NCI-H146 treated with DMSO at 0.1 percent for 48 hours (cell line): ENCODE data around the gene PPP1R14C.
A peak's percentile ranks its signal among the peaks of the same experiment; 100 is the strongest.

Experiments
- DNase-seq: peaks from one replicate; lab custom pipeline; 2025; ENCODE audit not compliant: unreplicated experiment; lab: John Stamatoyannopoulos, UW

PPP1R14C gene

DNA sequence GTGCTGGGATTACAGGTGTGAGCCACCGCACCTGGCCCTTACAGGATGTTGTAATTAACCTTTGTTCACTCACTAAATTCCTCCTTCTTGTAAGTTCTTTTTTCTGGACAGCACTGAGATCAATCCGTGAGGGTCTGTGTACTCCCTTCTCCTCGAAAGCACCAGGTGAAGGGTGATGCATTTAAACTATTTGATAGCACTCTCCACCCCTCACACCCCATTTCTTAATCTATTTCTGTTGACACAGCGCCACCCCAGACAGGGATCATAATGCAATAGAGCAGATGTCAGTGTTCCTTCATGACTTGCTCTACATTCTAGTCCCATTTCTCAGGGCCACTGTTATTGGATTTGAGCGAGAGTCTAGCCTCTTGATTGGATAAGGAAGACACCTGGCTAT is 46.3 kb downstream of the PPP1R14C start:
- no peak for DNase-seq

GRCh38 chr6:150191809-150192208 is 49.0 kb downstream of the PPP1R14C start:
- no peak for DNase-seq

- no peak for DNase-seq
These were observed 51.4 kb downstream of the PPP1R14C start for GRCh38 chr6:150194195-150194594.

- DNase-seq = peak; percentile 36
These were observed 53.2 kb downstream of the PPP1R14C start for GRCh38 chr6:150195996-150196417.

DNA sequence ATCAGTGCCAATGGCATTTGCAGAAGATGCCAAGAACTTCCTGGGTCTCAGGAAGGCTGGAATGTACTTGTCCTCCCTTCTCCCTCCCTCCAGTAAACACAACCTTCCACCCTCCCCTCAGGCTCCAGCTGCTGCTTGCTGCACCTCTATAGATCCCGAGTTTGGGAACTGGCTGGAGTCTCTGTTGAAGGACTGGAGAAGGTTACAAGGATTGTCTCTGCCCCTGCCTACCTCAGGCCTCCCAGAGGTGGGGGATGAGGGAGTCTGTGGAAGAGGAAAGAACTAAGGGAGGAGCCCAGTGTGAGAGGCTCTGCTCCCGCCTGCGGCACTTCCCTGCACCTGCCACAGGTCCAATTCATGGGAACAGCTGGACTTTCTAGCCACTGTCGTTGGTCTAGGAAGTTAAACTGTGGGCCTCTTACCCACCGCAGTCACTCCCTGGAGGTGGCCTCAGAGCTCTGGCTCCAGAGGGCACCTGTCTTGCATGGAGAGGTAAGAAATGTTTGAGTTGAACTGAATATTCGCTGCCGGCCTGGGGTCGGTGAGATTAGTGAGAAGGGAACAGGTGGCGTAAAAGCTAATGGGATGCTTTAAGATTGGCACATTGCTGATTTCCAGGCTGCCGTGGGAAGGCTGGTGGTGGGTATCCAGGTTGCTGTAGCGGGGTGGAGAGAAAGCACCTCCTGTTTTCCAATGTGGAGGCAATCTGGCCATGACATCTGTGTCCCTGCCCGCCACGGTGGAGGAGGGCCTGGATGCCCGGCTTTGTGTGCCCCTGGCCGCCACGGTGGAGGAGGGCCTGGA is 54.3 kb downstream of the PPP1R14C start:
- peak; percentile 89 for DNase-seq

GRCh38 chr6:150198532-150198931 is 55.7 kb downstream of the PPP1R14C start:
- DNase-seq = no peak

- no peak for DNase-seq
These were observed 56.4 kb downstream of the PPP1R14C start for GRCh38 chr6:150199241-150199640.

DNA sequence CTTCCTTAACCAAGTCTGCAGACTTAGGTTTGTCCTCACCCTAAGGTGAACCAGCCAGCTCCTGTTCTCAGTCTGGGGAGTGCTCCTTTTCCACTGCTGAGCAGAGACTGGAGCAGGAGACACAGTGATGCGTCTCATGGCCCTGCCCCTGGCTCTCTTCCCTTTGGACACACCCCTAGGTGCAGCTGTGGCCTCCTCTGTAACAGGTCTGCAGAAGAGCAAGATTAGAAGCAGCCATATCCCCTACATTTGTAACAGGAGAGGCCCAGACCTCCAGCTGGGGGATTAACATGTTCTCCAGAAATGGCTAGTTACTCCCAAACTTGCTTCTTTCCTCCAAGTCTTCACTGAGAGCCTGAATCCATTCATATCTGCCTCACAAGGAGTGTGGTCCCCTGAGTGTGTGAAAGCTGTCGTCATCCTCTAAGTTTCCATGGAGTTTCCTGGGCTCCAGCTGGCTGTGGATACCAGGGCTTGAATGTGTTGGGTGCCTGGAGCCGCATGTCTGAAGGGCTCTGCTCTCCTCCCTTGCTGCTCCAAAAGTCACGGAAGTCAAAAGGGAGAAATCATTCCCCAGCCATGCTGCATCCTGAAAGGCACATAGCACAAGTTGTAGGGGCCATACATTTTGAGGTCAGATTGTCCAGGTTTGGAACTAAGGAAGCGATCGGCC is 57.7 kb downstream of the PPP1R14C start:
- DNase-seq = no peak

DNA sequence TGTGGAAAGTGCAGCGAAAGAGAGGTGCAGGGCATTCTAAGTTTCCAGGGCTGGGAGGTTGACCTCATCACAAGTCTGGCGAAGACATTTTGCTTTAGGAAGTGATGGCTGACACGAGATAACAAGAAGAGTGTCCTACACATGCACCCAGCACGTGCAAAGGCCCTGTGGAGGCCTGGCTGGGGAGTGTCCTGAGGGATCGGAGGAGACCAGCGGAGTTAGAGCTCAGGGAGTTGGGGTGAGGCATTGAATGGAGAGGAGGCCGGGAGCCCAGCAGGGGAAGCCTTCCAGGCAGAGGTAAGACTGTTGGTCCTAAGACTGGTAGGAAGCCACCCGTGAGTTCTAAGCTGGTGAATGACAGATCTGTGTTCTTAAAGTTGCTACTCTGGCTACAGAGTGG is 58.4 kb downstream of the PPP1R14C start:
- DNase-seq = no peak

DNA sequence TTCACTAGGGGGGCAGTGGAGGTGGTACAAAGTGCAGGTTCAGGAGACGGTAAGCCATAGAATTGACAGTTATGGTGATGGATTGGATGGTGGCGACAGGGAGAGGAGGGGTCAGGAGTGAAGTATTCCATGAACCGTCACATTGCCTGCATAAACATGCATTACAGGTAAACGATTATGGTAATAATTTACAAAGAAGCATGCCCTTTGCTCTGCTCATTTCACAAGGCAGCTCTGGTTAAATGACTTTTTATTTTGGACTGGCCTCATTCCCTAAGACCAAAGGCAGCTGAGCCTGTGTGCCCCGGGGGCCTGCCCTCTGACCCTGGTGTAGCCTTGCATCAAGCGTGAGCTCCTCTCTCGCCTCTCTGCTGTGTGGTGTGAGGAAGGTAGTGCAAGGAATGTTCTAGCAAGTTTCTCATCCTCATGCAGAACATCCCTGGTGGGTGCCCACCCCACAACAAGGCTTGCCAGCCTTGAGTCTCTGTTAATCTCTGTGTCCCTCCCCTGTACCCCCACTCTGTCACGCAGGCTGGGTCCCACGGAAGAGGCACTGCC is 59.0 kb downstream of the PPP1R14C start:
- no peak for DNase-seq

DNA sequence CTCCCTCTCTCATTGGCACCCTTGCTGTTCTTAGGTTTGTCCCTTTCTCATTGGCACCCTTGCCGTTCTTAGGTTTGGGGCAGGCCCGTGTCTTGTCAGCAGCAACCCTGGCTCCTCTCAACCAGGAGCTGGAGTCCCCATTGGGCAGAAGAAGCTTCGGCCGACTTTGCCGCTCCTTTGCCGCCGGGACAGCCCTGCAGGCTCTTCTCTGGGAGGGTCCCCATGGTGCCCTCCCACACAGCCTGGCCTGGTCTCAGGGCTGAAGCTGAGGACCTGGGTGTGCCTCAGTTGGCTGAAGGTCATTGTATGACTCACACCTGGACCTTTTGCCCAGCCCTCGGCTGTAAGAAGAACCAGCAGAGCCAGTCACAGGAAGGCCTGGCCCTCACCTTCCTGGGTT is 59.6 kb downstream of the PPP1R14C start:
- no peak for DNase-seq

- no peak for DNase-seq
These were observed 60.1 kb downstream of the PPP1R14C start for GRCh38 chr6:150202934-150203333.

- DNase-seq = no peak
These were observed 60.5 kb downstream of the PPP1R14C start for GRCh38 chr6:150203378-150203777.

DNA sequence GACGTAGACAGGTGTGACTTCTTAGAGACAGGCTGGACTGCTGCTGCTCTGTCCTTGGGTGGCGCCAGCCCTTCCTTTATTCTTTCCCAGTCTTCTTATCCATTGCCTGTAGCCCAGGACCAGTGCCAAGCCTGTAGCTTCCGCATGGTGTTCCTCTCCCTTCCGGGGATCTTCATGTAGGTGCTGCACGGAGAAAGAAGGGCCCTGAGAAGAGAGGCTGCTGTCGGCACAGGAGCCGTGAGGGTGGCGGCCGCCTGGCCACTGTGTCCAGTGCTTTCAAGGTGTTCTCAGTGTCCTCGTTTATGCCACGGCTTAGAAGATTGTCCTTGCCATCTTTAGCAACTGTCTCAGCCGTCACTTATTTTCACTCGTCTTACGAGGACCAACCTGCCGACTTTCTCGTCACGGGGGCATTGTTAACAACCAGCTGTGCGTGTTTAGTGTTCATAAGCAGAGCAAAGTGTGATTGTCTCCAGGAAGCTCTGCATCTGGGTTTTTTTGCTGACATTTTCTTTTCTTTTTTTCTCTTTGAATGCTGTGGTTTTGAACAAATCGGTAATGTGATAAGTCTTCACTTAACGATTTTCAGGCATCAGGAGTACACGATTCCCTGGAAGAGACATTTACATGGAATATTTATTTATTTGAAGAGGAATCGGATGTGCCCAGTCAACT is 61.2 kb downstream of the PPP1R14C start:
- no peak for DNase-seq

DNA sequence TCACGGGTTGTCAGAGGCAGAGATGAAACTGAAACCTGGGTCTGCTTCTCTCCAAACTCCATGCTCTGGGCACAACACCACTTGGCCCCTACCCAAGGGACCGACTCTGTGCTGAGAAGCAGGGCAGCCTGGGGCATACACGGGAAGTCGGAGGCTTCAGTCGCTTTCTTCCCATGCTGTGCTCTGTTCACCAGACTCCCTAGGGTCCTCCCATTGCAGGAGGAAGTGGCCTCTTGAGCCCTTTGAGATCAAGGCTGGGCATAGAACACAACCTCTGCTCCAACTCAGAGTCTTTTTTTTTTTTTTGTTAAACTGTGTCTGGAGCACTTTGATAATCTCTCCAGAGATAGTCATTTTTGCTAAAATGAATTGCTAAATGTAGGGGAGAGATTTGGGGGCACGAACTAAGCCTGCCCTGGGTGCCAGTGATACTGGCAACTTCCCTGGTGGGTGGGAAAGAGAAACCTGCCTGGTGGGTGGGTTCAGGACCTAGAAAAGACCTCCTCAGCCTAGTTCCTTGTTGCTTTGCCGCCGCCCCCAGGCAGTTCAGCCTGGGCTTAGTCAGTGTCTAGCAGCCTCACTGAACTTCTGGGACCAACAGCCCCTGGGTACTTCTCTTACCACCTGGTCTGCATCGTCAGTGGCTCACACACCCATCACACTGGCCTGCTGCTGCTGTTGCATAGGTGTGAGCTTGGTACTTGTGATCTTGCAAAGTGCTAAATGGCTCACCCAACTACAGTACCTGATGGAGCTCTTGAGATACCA is 62.0 kb downstream of the PPP1R14C start:
- no peak for DNase-seq

DNA sequence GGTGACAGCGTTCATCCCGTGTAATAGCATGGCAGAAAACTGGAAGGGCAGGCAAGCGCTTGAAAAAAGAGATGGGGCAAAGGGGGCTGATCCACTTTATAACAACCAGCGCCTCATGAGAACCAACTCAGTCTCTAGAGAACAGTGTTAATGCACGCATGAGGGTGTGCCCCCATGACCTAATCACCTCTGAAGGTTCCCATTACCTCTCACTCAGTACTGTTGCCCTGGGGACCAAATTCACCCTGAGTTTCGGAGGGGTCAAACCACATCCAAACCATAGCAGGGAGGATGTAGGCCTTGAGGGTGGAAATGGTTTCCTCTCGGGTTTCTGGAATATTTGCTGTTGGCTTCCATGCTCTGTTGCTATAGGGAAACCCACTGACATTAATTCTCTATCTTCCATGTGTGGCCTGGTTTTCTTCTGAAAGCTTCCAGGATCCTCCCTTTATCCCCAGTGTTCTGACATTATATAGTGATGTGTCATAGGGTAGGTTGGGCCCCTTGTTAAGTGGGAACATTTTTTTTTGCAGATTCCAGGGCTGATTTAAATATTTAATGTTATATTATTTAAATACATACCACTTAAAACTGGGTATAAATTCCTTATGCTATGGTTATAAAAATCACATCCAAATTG is 65.2 kb downstream of the PPP1R14C start:
- DNase-seq = no peak

GRCh38 chr6:150208611-150209352 is 65.9 kb downstream of the PPP1R14C start:
- DNase-seq = peak; percentile 98

- DNase-seq = no peak
These were observed 66.6 kb downstream of the PPP1R14C start for GRCh38 chr6:150209415-150209814.

DNA sequence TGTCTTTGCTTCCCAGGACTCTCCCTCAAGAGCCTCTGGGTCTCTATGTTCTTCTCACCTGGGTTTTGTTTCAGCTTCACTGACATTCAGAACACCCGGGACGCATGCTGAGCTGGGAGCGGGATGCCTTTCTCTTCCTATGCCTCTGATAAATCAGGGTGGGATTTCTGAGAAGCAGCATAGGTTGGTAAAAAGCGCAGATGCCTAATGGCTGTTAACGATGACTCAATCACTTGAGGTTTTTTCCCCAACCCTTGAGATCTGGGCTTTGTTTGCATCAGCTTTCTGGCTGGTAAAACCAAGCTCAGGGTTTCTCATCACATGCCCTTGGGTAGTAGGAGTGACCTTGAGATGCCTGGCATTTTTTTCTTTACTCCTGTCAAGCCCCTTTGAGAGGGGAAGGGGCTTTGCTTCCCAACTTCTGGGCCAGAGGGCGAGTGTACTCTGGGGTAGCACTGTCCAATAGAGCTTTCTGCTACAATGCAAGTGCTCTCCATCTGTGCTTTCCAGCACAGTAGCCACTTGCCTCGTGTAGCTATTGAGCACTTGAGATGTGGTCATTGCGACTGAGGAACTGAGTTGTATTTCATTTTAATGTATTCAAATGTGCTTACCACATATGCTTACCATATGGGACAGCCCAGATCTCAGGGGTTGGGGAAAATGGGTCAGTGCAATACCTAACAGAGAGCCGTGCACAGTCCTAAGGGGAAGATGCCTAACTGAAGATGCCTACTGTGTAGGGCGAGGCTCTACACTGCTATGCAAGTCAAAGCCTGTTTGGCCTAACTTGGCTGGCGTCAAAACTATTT is 69.1 kb downstream of the PPP1R14C start:
- no peak for DNase-seq
